ENCODE results near the gene DEF6. TPM values are rescaled to one million over a fixed set of nuclear protein-coding genes. Genes with fewer than 3 reads are reported as not detected.
"Not testable (repeated sequence)": the region's sequence is repeated elsewhere in the genome, so short reads cannot be mapped to it uniquely, and the experiment has no call there.

Gene DEF6
- total RNA-seq, 1 donor from 2014 or later: 79.9 TPM

- H3K27me3 Mint-ChIP-seq: no peaks in the 10 kb centered on the region
- CTCF ChIA-PET: interaction anchor here (0.6 kb wide), 1 partner anchor 9 kb away, joined by 4 read pairs; no protein-coding TSS in a partner anchor
- no peaks in the 10 kb centered on the region for H3K9me3 Mint-ChIP-seq
- DNase-seq (no peak), ATAC-seq (ENCODE audit: low read depth) (no peak)
- no peak overlapping the region for H3K4me3 Mint-ChIP-seq
- POLR2A ChIA-PET: interaction anchor here (0.8 to 1.6 kb wide), 2 partner anchors 17 to 23 kb away, joined by 3 to 4 read pairs; no protein-coding TSS in a partner anchor
- no peak overlapping the region for H3K27ac Mint-ChIP-seq
- intact Hi-C loops (cut with micrococcal nuclease): no loop called here
- no peaks in the 10 kb centered on the region for H3K4me1 Mint-ChIP-seq
- TF ChIP-seq, protein P1, sequence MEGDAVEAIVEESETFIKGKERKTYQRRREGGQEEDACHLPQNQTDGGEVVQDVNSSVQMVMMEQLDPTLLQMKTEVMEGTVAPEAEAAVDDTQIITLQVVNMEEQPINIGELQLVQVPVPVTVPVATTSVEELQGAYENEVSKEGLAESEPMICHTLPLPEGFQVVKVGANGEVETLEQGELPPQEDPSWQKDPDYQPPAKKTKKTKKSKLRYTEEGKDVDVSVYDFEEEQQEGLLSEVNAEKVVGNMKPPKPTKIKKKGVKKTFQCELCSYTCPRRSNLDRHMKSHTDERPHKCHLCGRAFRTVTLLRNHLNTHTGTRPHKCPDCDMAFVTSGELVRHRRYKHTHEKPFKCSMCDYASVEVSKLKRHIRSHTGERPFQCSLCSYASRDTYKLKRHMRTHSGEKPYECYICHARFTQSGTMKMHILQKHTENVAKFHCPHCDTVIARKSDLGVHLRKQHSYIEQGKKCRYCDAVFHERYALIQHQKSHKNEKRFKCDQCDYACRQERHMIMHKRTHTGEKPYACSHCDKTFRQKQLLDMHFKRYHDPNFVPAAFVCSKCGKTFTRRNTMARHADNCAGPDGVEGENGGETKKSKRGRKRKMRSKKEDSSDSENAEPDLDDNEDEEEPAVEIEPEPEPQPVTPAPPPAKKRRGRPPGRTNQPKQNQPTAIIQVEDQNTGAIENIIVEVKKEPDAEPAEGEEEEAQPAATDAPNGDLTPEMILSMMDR (IDR thresholded peaks at IDR 0.05): no peak
- peaks cover 80% of the 10 kb centered on the region for H3K36me3 Mint-ChIP-seq (ENCODE audit: low read depth)
Observed at GRCh38 chr6:35320031-35320410, 22.4 kb downstream of the DEF6 start.

- intact Hi-C loops (cut with micrococcal nuclease): no loop called here
- no peak for ATAC-seq (ENCODE audit: low read depth)
- H3K36me3 Mint-ChIP-seq (ENCODE audit: low read depth): peaks cover 75% of the 10 kb centered on the region
Observed at GRCh38 chr6:35321091-35321490, 23.5 kb downstream of the DEF6 start.

GRCh38 chr6:35327349-35328027 is 29.9 kb downstream of the DEF6 start:
- DNase-seq (peak; percentile 49), ATAC-seq (ENCODE audit: low read depth) (peak; percentile 94)
- ChIA-PET POLR2A (interaction anchor here (0.6 to 2.7 kb wide), 6 partner anchors 24 to 142 kb away, joined by 3 to 10 read pairs (median 6); partner anchors contain the start of gene DEF6), CTCF (interaction anchor here (0.9 to 9.0 kb wide), 14 partner anchors 12 to 138 kb away, joined by 3 to 146 read pairs (median 5); partner anchors contain the start of gene DEF6)
- intact Hi-C loops (cut with micrococcal nuclease): loop anchor here (1.0 to 2.0 kb wide), 3 partner anchors 17 to 122 kb away; partner anchors contain the start of gene DEF6
- peaks cover 24% of the 10 kb centered on the region for H3K36me3 Mint-ChIP-seq (ENCODE audit: low read depth)
- TF ChIP-seq, protein P1 (IDR thresholded peaks at IDR 0.05): peak; percentile 19
- H3K4me3 Mint-ChIP-seq: no peak overlapping the region
- H3K27me3 Mint-ChIP-seq: no peaks in the 10 kb centered on the region
- peak overlapping the region; percentile 80 for H3K27ac Mint-ChIP-seq
- H3K9me3 Mint-ChIP-seq: no peaks in the 10 kb centered on the region
- H3K4me1 Mint-ChIP-seq: peaks cover 15% of the 10 kb centered on the region

More at GRCh38 chr6:35321091-35321490, 23.5 kb downstream of the DEF6 start:
- Mint-ChIP-seq H3K4me3 (no peak overlapping the region), H3K9me3 (no peaks in the 10 kb centered on the region), H3K27me3 (no peaks in the 10 kb centered on the region), H3K27ac (no peak overlapping the region), H3K4me1 (no peaks in the 10 kb centered on the region)
- POLR2A ChIA-PET: interaction anchor here (1.0 kb wide), 1 partner anchor 11 kb away, joined by 8 read pairs; no protein-coding TSS in a partner anchor
- DNase-seq: no peak
- TF ChIP-seq, protein P1 (IDR thresholded peaks at IDR 0.05): no peak
- CTCF ChIA-PET: no interaction called here

GRCh38 chr6:35328108-35328723 is 30.6 kb downstream of the DEF6 start:
- no peaks in the 10 kb centered on the region for H3K27me3 Mint-ChIP-seq
- intact Hi-C loops (cut with micrococcal nuclease): no loop called here

GRCh38 chr6:35328965-35329364 is 31.3 kb downstream of the DEF6 start:
- H3K27me3 Mint-ChIP-seq; POLR2A ChIA-PET; ATAC-seq (ENCODE audit: low read depth); H3K9me3 Mint-ChIP-seq; intact Hi-C loops (cut with micrococcal nuclease); H3K27ac Mint-ChIP-seq; DNase-seq; H3K4me3 Mint-ChIP-seq: not testable (repeated sequence)
- Mint-ChIP-seq H3K4me1 (peaks cover 15% of the 10 kb centered on the region), H3K36me3 (ENCODE audit: low read depth) (peaks cover 14% of the 10 kb centered on the region)
- CTCF ChIA-PET: interaction anchor here (0.7 to 9.0 kb wide), 5 partner anchors 9 to 120 kb away, joined by 4 to 146 read pairs (median 6); partner anchors contain the start of gene DEF6

More at GRCh38 chr6:35328108-35328723, 30.6 kb downstream of the DEF6 start:
- DNase-seq (no peak), ATAC-seq (ENCODE audit: low read depth) (no peak)
- H3K4me3 Mint-ChIP-seq: no peak overlapping the region
- ChIA-PET POLR2A (interaction anchor here (1.0 to 2.7 kb wide), 5 partner anchors 25 to 141 kb away, joined by 3 to 10 read pairs (median 4); partner anchors contain the start of gene DEF6), CTCF (interaction anchor here (0.7 to 9.0 kb wide), 15 partner anchors 9 to 137 kb away, joined by 3 to 146 read pairs (median 5); partner anchors contain the start of gene DEF6)
- TF ChIP-seq, protein P1 (IDR thresholded peaks at IDR 0.05): no peak
- peaks cover 18% of the 10 kb centered on the region for H3K36me3 Mint-ChIP-seq (ENCODE audit: low read depth)
- no peak overlapping the region for H3K27ac Mint-ChIP-seq
- no peaks in the 10 kb centered on the region for H3K9me3 Mint-ChIP-seq
- peaks cover 15% of the 10 kb centered on the region for H3K4me1 Mint-ChIP-seq
